HG02759 (cell line): ENCODE measurements around the gene MAFB.
"Not testable (repeated sequence)": the region's sequence is repeated elsewhere in the genome, so short reads cannot be mapped to it uniquely, and the experiment has no call there.

ENCODE experiments used
- ATAC-seq: cut with Tn5 transposase; IDR thresholded peaks from one replicate; pipeline ENCODE4 v1.9.1; 2021; ENCODE audit warnings: mild to moderate bottlenecking, moderate library complexity; ENCODE audit not compliant: unreplicated experiment

Gene MAFB

GRCh38 chr20:40689100-40689942 lies at the start of gene MAFB:
MAFB (minus strand) TSS chr20:40689236; CDS start chr20:40688850, 386 bp downstream.
- ATAC-seq = no peak

- ATAC-seq = not testable (repeated sequence)
Measured at GRCh38 chr20:40736468-40736867, 47.4 kb upstream of the MAFB start.

GRCh38 chr20:40728996-40729395 lies 40.0 kb upstream of the MAFB start:
- no peak for ATAC-seq

GRCh38 chr20:40728470-40728869 lies 39.4 kb upstream of the MAFB start:
- ATAC-seq = no peak

GRCh38 chr20:40727960-40728359 lies 38.9 kb upstream of the MAFB start:
- ATAC-seq = no peak

- ATAC-seq = no peak
Measured at GRCh38 chr20:40726776-40727175, 37.7 kb upstream of the MAFB start.

GRCh38 chr20:40724566-40724965 lies 35.5 kb upstream of the MAFB start:
- ATAC-seq = no peak

- ATAC-seq = no peak
Measured at GRCh38 chr20:40720826-40721225, 31.8 kb upstream of the MAFB start.

- ATAC-seq = no peak
Measured at GRCh38 chr20:40720099-40720498, 31.1 kb upstream of the MAFB start.

GRCh38 chr20:40718982-40719729 lies 30.1 kb upstream of the MAFB start:
- no peak for ATAC-seq

- ATAC-seq = no peak
Measured at GRCh38 chr20:40718214-40718977, 29.4 kb upstream of the MAFB start.

- no peak for ATAC-seq
Measured at GRCh38 chr20:40717343-40717865, 28.4 kb upstream of the MAFB start.

- no peak for ATAC-seq
Measured at GRCh38 chr20:40715491-40715890, 26.5 kb upstream of the MAFB start.

GRCh38 chr20:40714916-40715315 lies 25.9 kb upstream of the MAFB start:
- no peak for ATAC-seq

- ATAC-seq = no peak
Measured at GRCh38 chr20:40714109-40714508, 25.1 kb upstream of the MAFB start.

GRCh38 chr20:40713508-40713907 lies 24.5 kb upstream of the MAFB start:
- no peak for ATAC-seq

- no peak for ATAC-seq
Measured at GRCh38 chr20:40711079-40711478, 22.0 kb upstream of the MAFB start.

GRCh38 chr20:40710603-40711002 lies 21.6 kb upstream of the MAFB start:
- ATAC-seq = no peak

- ATAC-seq = no peak
Measured at GRCh38 chr20:40706977-40707582, 18.0 kb upstream of the MAFB start.

GRCh38 chr20:40705413-40705812 lies 16.4 kb upstream of the MAFB start:
- no peak for ATAC-seq

GRCh38 chr20:40704828-40705227 lies 15.8 kb upstream of the MAFB start:
- ATAC-seq = no peak
